ACHN (cell line): Measurements from ENCODE around the gene GMEB2.

ENCODE experiments used
- DNase-seq: peaks from one replicate; pipeline ENCODE4 v3.0.0-alpha.2; 2015
- in situ Hi-C: cut with HindIII; loops from 2 replicates; pipeline ENCODE4 v1.10.0; 2017; ENCODE audit warnings: low sequenced_read_pairs, low pct_ligation_motif_present, low pct_unique_long_range_greater_than_20kb

The GMEB2 gene

DNA sequence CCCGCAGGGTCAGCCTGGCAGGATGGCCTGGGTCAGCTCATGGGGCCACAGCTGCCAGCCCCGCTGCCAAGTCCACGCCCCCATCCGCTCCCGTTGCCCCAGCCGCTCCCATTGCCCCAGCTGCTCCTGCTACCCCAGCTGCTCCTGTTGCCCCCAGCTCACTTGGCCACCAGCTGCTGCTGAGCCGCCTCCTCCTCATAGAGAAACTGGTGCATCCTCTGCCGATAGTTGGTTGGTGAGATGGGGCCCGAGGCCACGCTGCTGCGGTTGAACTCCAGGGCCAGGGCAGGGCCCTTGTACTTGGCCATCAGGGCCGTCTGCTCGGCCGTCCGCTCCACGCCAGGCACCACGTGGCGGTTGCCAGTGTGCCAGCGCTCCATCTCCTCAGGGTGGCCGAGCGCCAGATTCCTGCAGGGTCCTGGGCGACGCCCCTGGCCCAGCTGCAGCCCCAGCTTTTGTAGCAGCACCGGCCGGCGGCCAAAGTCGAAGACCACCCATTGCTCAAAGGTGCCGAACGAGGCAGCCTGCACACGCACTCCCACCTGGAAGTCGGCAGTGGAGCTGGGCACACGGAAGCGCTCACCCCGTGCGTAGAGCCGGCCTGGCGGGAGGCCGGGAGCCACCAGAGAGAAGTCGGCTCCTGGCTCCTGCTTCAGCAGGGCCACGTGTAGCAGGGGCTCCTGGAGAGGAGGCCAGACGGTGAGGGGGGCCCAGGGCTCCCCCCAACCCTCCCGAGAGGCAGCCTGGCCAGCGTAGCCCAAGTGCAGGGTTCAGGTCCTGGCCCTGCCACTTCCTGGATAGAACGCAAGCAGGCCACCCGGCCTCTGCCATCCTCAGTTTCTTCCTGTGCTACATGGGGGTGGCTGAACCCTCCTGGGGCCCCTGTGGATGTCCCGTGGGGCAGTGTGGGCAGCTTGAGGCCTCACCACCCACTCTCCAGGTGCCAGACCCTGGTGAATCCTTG lies 57.6 kb downstream of the GMEB2 start:
- in situ Hi-C loops = no loop called here
- DNase-seq = no peak

DNA sequence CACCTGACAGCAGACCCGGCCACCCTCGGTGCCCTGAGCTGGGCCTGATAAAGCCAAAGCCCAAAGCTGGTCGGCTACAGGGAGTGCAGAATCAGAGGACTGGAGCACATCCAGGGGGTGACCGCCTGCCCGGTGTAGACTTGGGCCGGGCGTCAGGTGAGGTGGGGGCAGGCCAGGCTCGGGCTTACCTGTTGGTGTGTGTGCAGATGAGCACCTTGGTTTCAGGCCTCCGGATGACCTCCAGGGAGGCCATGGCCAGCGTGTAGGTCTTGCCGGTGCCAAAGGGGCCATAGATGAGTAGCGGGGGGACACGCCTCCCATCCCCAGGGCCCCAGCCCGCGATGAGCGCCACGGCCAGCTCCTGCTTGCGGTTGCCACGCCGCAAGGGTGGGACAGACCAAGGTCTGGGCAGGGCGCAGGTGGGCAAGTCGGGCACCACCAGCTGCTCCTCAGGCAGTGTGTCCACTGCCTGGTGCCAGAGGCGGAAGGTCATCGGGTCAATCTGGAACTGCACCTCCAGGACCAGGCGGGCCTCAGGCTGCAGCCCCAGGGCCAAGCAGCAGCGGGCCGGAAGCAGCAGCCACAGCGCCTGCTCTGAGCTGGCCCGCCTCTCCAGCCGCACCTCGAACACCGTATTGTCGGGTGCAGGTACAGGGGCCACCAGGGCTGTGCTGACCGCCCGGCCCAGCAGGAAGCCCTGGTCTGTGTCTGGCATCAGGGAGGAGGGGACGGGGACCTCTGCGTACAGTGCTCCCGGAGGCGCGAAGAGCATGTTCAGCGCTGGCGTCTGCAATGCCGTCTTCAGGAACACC lies 58.5 kb downstream of the GMEB2 start:
- no peak for DNase-seq
- in situ Hi-C loops = no loop called here

DNA sequence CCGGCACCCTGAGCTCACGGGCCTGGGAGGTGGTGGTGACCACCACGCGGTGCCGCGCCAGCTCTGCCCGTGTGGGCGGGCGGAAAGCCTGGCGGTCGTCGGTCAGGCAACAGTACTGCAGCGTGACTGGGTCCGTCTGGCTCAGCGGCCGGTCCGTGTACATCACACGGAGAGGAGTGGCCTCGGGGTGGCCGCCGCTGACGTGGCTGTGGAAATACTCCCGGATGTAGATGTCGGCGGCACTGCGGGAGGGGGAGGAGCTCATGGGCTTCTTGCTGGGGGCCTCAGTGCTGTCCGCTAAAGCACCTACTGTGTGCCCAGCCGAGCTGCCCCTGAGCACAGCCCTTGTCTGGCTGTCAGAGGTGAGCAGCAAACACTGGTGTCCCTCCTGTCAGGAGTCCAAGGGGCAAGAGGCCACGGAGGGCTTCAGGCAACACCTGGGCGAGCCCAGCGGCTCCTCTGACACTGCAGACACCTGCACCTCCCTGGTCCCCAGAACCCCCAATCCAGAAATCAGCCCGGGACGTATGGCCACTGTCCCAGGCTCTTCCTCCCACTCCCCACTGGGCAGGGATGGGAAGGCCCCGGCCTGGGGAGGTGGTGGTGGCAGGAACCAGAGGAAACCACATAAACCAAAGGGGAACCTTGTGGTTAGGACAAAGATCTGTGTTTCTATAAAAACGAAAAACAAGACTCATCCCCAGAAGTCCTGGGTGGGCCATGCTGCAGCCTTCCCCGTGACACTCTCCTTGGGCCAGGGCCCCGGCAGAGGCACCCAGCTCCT lies 59.3 kb downstream of the GMEB2 start:
- no peak for DNase-seq
- in situ Hi-C loops = no loop called here

DNA sequence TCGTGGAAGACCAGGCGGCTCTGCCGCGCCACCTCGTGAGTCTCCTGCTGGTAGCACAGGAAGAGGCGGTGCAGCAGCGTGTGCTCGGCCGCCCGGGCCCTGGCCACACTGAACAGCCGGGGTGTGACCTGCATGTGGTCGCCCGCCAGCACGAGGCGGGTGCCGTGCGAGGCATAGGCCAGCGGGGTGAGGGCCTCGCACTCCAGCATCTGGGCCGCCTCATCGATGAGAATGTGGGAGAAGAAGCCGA lies 59.8 kb downstream of the GMEB2 start:
- in situ Hi-C loops = no loop called here
- DNase-seq = no peak

DNA sequence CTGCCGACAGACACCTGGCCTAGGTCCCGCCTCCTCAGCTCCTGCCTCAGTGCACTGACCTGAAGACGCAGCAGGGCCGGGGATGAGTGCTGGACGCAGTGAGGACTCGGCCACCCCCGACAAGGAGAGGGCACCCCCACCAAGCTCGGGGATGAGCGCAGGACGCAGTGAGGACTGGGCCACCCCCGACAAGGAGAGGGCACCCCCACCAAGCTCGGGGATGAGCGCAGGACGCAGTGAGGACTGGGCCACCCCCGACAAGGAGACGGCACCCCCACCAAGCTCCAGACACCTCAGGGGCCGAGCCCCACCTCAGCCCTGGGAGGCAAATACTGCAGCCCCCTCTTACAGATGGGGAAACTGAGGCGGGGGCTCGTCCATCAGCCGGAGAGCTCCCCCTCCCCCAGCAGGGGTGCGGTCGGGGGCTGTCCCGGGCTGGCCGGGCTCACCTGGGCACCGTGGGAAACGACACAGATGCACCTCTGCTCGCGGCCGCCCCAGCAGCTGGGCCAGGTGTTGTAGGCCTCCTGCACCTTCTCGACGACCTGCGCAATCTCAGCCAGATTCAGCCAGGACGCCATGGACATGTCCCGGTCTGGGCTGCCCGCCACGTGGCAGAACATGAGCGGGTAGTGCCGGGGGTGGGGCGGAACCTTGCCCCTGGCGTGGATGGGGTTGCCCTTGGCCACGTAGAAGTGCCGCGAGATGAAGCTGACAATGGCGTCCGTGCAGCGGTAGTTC lies 60.3 kb downstream of the GMEB2 start:
- in situ Hi-C loops = no loop called here
- DNase-seq = no peak

DNA sequence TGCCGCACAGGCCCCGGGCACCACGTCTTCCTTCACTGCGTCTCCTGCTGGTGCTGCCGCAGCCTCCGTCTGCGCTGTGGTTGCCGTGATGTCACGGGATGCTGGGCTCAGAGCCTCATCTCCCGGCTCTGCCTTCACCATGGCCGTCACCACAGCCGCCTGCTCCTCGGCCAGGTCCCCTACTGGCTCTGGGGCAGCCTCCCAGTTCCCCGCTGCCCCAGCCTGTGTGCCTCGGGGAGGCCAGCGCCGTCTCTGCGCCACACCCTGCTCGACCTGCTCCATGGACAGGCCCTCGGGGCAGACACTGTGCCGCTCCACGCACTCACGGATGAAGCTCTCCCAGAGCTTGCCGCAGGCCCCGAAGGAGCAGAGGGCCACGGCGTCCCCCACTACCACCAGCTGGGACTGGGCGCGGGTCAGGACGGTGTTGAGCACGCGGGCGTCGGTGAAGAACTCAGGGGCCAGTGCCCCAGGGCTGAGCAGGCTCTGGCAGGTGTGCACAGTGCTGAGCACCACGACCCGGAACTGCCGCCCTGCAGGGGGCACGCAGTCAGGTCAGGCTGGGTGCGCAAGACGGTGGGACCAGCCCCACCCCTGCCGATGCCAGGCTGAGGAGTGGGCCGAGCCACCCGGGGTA lies 61.1 kb downstream of the GMEB2 start:
- in situ Hi-C loops = no loop called here
- no peak for DNase-seq

DNA sequence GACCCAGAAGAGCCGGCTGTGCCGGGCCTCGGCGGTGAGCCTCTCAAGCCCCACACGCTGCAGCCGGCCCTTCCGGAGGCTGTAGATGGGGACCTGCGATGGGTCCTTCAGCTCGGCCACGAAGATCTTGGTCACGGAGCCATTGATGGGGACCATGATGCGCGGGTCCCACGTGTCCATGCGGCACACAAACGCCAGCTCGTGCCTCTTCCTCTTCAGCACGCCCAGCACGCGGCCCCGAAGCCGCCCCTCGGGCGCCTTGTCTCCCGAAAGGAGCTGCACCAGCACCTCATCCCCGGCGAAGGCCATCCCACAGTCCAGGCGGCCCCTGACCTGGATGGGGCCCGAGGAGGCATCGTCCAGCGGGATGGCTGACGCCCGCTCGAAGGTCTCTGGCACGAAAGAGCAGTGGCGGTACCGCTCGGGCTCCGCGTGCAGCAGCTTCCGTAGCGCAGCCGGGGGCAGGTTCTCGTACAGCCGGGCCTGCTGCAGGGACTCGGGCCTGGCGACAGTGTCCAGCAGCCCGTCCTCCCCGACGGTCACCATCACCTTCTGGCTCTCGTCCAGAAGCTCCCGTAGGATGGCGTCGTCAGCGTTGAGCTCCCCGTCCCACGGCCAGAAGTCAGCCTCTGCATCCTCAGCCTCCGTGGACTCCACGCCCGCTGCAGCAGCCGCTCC lies 61.7 kb downstream of the GMEB2 start:
- DNase-seq = no peak
- in situ Hi-C loops = no loop called here

DNA sequence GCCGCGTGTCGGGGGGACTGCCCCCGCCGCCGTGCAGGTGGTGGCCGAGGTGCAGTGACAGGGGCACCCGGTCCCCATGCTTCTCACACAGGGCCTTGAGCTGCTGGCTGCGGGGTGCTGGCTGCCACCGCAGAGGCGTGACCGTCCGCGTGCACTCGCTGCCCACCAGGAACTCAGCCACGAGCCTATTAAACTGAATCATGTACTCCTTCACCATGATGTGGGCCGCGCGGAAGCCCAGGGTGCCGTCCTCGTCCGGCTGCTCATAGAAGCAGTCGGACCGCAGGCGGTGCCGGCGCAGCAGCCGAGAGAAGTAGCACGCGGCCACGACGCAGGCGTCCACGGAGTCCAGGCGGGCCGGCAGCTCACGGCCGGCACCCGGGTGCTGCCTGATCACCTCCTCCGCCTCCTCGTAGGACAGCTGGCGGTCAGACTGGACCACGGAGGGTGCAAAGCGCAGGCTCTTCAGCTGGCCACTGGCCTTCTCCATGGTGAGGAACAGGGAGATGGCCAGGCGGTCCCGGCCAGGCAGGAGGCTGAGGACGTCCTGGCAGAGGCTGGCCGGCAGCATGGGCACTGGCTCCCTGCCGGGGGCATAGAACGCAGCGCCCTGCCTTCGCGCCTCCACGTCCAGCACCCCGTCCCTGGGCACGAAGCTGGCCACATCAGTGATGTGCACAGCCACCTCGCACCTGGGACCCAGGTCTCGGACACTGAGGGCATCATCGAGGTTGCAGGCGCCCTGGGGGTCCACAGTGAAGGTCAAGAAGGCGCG lies 62.7 kb downstream of the GMEB2 start:
- in situ Hi-C loops = no loop called here
- no peak for DNase-seq

DNA sequence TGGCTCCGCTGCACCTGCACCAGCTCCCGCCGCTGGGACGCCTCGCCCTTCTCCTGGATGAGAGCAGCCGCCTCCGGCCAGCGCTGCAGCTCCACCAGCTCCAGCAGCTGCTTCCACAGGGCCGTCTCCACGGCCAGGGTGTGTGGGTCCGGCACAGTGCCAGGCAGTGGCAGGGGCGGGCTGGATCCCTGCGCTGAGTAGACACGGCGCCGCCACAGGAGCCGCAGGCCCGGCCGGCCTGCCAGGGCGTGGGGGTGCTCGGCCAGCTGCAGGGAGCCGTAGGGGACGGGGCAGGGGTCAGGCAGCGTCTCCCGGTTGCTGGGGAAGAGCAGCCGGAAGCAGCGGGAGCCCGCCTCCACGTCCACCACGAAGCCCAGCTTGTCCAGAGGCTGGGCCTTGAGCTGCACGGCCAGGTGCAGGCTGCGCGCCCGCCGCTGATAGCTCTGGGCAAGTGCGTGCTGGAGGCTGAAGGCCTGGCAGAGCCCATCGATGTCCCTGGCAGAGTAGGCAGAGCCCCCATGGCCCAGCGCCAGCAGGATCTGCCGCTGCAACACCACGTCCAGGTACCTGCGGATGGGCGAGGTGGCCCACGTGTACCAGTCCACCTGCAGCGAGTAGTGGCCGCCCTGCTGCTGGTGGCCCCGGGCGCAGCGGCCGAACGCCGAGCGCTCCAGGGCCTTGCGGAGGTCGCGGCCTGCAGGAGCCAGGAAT lies 63.5 kb downstream of the GMEB2 start:
- no peak for DNase-seq

DNA sequence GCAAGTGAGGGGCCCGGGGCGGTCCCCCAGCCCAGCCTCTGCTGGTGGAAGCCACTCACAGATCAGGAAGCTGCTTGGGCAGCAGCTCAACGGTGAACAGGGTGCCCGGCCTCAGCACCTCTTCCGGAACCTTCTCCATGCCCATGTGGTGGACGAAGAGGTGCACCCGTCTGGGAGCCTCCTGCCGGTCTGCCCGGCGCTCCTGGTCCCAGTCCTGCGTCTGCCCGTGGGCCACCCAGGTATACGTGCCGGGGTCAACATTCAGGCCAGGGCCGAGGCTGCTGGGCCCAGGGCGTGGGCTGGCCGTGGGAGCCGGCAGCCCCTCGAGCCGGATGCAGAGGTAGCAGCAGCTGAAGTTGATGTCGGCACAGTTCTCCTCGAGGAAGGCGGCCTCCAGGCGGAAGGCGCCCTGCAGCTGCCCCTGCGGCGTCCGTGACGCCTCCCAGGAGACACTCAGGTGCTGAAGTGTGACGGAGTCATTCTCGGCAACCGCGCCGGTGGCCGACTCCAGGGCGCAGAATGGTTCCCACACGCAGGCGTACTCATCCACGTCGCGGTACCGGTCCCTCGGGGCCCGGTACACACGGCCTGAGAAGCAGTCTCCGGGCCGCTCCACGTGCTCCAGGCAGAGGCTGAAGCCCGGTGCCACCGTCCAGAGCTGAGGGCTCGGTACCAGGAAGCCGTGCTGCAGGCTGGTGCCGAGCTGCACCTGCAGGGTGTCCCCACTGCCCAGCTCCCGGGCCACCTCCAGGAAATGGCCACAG lies 64.3 kb downstream of the GMEB2 start:
- DNase-seq = no peak
- in situ Hi-C loops = no loop called here

More for the DNA sequence above, 63.5 kb downstream of the GMEB2 start:
- in situ Hi-C loops = no loop called here

DNA sequence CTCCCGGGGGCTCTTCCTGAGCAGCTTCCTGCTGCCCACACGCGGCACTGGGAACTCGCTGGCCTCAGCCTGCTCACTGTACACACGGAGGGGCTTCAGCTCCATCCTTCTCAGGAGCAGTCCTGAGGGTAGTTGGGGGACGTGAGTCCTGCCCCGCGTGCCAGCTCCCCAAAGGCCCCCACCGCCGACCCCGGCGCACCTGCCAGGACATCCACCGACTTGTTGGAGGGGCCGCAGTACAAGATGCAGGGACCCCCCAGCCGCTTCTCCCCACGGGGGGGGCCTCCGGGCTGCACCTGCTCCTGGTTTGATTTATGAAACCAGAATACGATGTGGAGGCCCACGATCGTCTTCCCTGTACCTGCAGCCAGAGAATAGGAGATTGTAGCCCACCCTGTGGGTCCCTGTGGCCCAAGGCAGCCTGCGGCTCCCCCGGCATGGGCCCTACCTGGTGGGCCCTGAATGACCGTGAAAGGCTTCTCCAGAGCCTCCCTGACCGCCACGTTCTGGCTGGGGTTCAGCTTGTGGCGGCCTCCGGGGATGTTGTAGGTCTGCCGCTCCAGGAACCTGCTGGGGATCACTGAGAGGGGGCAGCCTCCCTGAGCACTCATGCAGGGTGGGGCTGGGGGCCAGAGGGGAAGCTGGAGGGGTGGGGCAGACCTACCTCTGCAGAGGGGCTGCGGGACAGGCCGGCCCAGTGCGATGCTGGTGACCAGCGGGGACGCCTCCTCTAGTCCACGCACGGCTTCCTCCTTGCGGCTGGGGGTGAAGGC lies 65.1 kb downstream of the GMEB2 start:
- DNase-seq = no peak
- in situ Hi-C loops = no loop called here

DNA sequence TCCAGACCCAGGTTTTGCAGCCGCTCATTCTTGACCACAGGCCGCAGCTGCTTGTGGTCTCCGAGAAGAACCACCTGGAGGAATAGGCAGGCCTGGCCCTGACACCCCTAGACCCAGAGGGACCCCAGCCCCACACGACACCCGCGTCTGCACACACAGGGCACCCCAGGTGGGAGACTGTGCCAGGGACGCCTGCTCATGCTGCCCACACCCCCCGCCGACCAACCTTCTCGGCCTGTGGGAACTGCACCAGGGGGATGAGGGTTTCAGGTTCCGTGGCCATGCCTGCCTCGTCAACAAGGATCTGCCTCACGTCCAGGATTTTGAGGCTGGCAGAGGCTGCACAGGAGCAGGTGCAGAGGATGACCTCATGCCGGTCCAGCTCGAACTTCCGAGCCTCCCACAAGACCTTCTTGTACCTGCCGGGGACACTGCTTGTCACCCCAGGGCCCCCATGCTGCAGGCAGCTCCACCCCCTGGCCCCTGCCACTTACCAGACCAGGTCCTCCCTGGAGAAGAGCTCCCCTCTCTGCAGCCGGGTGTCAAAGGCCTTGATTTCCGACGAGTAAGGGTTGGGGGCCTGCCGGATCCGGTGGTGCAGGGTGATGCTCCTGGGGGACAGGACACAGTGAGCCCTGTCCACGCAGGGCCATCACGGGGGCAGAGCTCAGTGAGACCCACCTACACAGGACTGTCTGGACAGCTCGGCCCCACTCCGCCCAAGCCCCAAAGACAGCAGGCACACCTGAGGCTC lies 65.9 kb downstream of the GMEB2 start:
- in situ Hi-C loops = no loop called here

DNA sequence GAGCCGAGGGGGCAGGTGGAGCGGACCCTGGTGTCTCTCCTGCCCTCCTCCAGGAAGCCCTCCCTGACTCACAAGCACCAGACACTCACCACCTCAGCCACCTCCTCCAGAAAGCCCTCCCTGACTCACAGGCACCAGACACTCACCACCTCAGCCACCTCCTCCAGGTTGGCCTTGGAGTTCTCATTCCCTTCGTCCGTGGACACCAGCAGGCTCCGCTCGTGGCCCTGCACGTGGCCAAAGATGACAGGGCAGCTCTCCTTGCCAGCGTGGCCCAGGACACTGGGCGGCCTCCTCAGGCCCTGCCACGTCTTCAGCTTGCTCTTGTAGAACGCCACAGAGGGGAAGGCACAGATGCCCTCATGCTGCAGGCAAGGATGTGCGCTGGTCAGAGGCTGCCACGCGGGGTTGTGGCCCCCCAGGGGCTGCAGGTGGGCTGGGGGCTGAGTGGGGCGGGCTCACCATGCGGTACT lies 66.5 kb downstream of the GMEB2 start:
- no peak for DNase-seq
- in situ Hi-C loops = no loop called here

More for the DNA sequence above, 65.9 kb downstream of the GMEB2 start:
- no peak for DNase-seq
